Prostate gland (tissue), 2 donors: Measurements from ENCODE around the gene MRPL39.

Source experiments
- CTCF ChIP-seq, 4 experiments: fragments of 200-600 bp in 2 of 4; fragments of 450-650 bp in 2 of 4; sonication (generic) in 2 of 4; IDR thresholded peaks; 1 replicate in 3 of 4; 2 replicates in 1 of 4; pipeline ENCODE4 v1.5.1; 2016 to 2019; ENCODE audit warnings: antibody characterized with exemption in 4 of 4, mild to moderate bottlenecking in 2 of 4, moderate library complexity in 2 of 4
- POLR2A ChIP-seq: fragments of 450-650 bp; IDR thresholded peaks from one replicate; pipeline ENCODE4 v1.6.1; 2016; ENCODE audit warnings: antibody characterized with exemption, mild to moderate bottlenecking
- POLR2AphosphoS5 ChIP-seq: sonication (generic); formaldehyde crosslinking; IDR thresholded peaks from one replicate; pipeline ENCODE4 v1.6.1; 2017; ENCODE audit warnings: antibody characterized with exemption

GRCh38 chr21:25581582-25581981, 25.7 kb downstream of the MRPL39 start:
- TF ChIP-seq CTCF (IDR thresholded peaks at IDR 0.05) (no peak), POLR2AphosphoS5 (no peak), POLR2A (no peak)
